Measurements from ENCODE around the gene EYS.

DNA sequence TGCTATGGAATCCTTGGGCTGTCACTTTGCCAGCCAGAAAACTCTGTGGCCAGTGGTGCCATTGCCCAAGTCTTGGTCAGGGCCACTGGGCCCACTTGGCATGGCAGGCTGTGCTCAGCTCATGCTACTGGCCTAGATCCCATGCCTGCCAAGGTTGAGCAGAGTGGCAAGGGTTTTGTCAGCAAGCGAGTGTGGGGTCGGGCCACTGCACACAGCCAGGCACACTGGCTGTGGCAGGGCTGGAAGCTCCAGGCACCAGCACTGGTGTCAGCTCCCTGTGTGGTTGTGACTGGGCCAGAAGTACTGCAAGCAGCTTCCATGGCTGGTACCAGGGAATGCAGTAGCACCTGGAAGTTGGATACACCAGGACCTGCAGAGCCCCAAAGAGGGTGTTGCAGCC is 846.8 kb downstream of the EYS start:
- TF ChIP-seq TAF1 (IDR thresholded peaks at IDR 0.05; ENCODE audit: borderline replicate concordance, insufficient read depth, low read length): no peak
- no peak for TF ChIP-seq REST (IDR thresholded peaks at IDR 0.05; ENCODE audit: insufficient read depth in 1 of 2, low read depth in 2 of 2, low read length in 2 of 2)
- no peak for TF ChIP-seq POLR2AphosphoS5 (IDR thresholded peaks at IDR 0.05; ENCODE audit: low read depth, low read length)
- TF ChIP-seq SIN3A (IDR thresholded peaks at IDR 0.05; ENCODE audit: borderline replicate concordance, insufficient read depth, low read length): no peak
